ENCODE results near the gene NT5C2.

NT5C2 gene

DNA sequence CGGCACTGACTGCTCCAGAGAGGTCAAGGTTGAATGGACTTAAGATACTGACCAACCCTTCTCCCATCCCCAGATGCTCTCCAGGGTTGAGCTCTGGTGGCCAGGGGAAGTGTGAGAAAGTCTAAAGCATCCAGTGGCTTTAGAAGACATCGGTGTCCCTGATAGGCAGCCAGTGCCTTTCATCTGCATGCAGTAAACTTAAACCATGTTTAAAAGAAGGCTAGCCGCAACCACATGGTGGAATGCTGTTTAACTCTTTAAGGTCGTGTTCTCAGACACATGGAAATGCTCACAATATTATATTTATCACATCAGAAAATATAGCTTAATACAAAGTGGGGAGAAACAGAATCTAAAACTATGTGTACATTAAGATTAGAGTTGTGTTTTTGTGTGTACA, 138.0 kb downstream of the NT5C2 start:
- TF ChIP-seq ZFX (IDR thresholded peaks at IDR 0.05; ENCODE audit: borderline replicate concordance): no peak
- TF ChIP-seq, protein P1, sequence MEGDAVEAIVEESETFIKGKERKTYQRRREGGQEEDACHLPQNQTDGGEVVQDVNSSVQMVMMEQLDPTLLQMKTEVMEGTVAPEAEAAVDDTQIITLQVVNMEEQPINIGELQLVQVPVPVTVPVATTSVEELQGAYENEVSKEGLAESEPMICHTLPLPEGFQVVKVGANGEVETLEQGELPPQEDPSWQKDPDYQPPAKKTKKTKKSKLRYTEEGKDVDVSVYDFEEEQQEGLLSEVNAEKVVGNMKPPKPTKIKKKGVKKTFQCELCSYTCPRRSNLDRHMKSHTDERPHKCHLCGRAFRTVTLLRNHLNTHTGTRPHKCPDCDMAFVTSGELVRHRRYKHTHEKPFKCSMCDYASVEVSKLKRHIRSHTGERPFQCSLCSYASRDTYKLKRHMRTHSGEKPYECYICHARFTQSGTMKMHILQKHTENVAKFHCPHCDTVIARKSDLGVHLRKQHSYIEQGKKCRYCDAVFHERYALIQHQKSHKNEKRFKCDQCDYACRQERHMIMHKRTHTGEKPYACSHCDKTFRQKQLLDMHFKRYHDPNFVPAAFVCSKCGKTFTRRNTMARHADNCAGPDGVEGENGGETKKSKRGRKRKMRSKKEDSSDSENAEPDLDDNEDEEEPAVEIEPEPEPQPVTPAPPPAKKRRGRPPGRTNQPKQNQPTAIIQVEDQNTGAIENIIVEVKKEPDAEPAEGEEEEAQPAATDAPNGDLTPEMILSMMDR (IDR thresholded peaks at IDR 0.05): no peak
- no peak overlapping the region for H3K27ac ChIP-seq

DNA sequence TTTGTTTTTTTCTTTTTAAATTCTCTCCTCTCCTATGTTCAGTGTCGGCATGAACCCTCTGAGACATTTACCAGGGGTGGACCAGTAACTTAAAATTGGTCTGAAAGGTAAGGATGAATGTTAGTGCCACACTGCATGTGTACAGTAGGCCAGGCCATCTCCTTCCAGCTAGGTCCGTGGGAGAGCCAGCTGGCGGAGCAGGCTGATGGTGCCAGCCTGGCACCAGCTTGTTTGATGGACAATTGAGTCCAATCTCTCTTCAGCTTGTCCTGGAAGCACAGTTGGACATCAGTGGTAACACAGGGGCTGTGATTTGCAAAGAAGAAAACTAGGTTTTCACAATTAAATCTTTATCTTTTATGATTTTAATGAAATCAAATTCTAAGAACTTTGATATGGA, 138.5 kb downstream of the NT5C2 start:
- H3K27ac ChIP-seq: no peak overlapping the region
- TF ChIP-seq ZFX (IDR thresholded peaks at IDR 0.05; ENCODE audit: borderline replicate concordance): no peak
- TF ChIP-seq, protein P1 (IDR thresholded peaks at IDR 0.05): no peak

DNA sequence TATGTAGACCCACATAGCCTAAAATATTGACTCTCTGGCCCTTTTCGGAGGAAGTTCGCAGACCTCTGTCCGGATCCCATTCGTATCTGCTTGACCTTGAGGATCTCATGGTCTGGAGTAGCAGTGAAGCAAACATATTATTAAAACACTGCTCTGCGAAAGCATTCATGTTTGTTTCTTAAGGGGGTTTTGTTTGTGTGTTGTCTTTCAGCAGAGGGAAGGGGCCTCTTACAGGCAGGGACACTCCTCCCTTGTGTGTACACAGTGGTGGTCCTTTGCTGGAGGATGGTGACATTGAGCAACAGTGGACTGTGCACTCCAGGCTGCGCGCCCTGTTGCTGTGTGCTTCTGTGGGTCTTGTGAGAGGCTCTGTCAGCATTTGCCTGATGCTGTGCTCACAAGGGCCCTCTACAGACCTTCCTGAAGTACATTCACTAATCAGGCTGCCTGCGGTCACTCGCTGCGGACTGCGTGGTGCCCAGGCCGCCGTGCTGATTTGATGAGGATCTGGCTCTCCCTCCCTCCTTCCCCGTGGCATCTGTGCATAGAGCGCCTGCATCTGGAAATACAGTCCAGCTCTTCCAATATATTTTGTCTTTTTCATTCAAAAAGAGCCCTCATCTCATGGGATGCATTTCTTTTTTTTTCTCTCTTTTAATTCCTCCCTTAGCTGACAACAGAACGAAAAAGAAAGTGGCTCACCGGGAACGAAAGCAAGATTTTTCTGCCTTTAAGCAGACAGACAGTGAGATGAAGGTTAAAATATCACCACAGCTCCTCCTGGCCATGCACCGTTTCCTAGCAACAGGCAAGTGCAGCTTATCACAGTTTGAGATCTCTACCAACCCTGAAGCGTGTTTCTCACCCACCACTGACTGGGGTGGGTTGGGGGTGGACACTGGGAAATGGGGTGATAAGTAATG, 139.2 kb downstream of the NT5C2 start:
- TF ChIP-seq, protein P1 (IDR thresholded peaks at IDR 0.05): peak; percentile 66
- no peak for TF ChIP-seq ZFX (IDR thresholded peaks at IDR 0.05; ENCODE audit: borderline replicate concordance)
- H3K27ac ChIP-seq: no peak overlapping the region

DNA sequence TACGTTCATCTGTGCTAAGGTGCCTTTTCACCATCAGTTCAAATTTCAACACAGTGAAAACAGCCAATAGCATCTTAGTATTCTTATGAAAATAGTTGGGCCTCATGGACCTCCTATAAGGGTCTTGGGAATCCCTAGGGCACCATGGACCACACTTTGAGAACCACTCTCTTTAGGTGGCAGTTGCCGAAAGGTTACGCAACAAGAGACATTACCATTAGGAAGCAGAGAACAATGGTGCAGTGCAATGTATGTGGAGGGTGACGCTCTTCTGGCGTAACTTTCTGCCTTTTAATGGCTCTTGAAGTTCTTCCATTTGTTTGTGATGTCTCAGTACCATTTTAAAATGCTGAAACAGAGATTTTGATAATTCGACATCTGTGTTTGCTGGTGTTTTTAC, 143.8 kb downstream of the NT5C2 start:
- no peak overlapping the region for H3K27ac ChIP-seq
- TF ChIP-seq ZFX (IDR thresholded peaks at IDR 0.05; ENCODE audit: borderline replicate concordance): no peak
- TF ChIP-seq, protein P1 (IDR thresholded peaks at IDR 0.05): no peak

DNA sequence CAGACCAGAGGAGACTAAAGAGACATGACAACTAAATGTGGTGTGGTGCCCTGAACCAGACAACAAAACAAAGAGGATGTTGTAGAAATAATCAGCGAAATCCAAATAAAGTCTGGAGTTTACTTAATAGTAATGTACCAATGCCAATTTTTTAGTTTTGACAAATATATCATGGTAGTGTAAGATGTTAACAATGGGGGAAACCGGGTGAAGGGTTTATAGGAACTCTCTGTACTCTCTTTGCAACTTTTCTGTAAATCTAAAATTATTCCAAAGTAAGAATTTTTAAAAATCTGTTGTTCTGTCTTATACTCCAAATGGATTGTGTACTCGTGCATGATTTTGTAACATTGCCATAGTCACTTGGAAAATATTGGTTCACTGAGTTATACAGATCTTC, 145.7 kb downstream of the NT5C2 start:
- H3K27ac ChIP-seq: no peak overlapping the region
- TF ChIP-seq ZFX (IDR thresholded peaks at IDR 0.05; ENCODE audit: borderline replicate concordance): no peak
- TF ChIP-seq, protein P1 (IDR thresholded peaks at IDR 0.05): no peak

DNA sequence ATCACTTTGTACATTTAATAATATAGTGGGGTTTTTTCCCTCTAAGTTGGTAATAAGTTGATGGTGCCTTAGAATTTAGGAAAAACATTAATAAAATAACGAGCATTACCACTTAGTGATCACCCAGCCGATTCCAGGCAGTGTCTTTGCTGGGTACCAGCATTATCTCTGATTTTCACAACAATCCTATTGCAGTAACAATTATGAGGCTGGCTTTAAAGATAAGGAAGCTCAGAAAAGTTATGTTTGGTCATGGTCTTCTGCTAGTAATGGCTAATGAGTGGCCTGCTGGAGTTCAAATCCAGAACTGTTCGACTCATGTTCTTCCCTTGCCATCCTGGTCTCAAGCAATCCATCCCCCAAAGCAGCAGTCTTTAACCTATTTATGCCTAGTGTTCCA, 147.1 kb downstream of the NT5C2 start:
- no peak overlapping the region for H3K27ac ChIP-seq
- TF ChIP-seq, protein P1 (IDR thresholded peaks at IDR 0.05): no peak
- no peak for TF ChIP-seq ZFX (IDR thresholded peaks at IDR 0.05; ENCODE audit: borderline replicate concordance)

DNA sequence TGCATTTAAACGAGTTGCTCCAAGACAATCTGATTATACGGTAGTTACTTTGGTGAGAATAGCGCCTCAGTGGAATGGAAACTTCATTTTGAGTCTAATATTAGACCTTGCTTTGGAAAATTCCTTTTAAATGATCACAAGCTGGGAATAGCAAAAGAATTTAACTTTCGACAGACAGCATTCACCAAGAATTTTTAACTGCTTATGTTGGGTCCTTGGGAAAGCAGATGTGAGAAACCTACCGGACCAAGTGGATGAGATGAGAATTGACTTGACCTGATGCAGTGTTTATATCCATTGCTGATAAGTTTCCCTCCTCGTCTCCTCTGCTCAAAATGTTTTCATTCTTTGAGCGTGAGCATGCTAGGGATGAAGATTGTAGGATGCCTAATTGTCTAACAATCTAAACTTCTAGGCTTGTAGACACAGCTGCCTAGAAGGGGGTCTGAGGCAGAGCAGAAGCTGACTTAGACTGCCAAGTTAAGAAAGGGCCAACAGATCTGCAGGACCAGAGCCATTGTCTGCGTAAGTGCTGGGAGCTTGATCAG, 148.1 kb downstream of the NT5C2 start:
- no peak overlapping the region for H3K27ac ChIP-seq
- TF ChIP-seq, protein P1 (IDR thresholded peaks at IDR 0.05): no peak
- no peak for TF ChIP-seq ZFX (IDR thresholded peaks at IDR 0.05; ENCODE audit: borderline replicate concordance)
